Measurements from ENCODE around the gene PAK2. TPM values are rescaled to one million over a fixed set of nuclear protein-coding genes. Genes with fewer than 3 reads are reported as not detected.

Gene PAK2
- total RNA-seq, 1 experiment from 2014 or later, result 69.6 TPM

- no peaks in the 10 kb centered on the region for H3K4me1 ChIP-seq (ENCODE audit: control insufficient read depth in 1 of 2, insufficient read depth in 2 of 2, low read length in 2 of 2)
- TF ChIP-seq SP1 (IDR thresholded peaks at IDR 0.05; ENCODE audit: low read depth) (no peak), TCF7L2 (IDR thresholded peaks at IDR 0.05; ENCODE audit: borderline replicate concordance, extremely low read depth, insufficient read depth, insufficient read length) (no peak), ELF1 (IDR thresholded peaks at IDR 0.05; ENCODE audit: borderline replicate concordance, low read depth) (no peak), FOSL1 (IDR thresholded peaks at IDR 0.05; ENCODE audit: low read depth) (no peak), POLR2A (IDR thresholded peaks at IDR 0.05; ENCODE audit: borderline replicate concordance, extremely low read depth, insufficient read depth, insufficient read length) (no peak), CEBPB (IDR thresholded peaks at IDR 0.05; ENCODE audit: low read depth) (no peak), ZFX (IDR thresholded peaks at IDR 0.05) (no peak), YY1 (IDR thresholded peaks at IDR 0.05; ENCODE audit: extremely low read depth, insufficient replicate concordance, low read depth, low read length) (no peak), CBX3 (IDR thresholded peaks at IDR 0.05; ENCODE audit: low read depth) (no peak), REST (IDR thresholded peaks at IDR 0.05; ENCODE audit: low read depth) (no peak), CTCF (IDR thresholded peaks at IDR 0.05 in 2 of 3, conservative IDR thresholded peaks at IDR 0.05 in 1 of 3; ENCODE audit: borderline replicate concordance in 1 of 3, insufficient read depth in 1 of 3, low read depth in 2 of 3, low read length in 2 of 3) (no peak), POLR2AphosphoS5 (IDR thresholded peaks at IDR 0.05; ENCODE audit: low read depth, low read length) (no peak), ATF3 (IDR thresholded peaks at IDR 0.05) (no peak), RAD21 (IDR thresholded peaks at IDR 0.05; ENCODE audit: low read depth) (no peak), MAX (IDR thresholded peaks at IDR 0.05) (no peak), EZH2 (IDR thresholded peaks at IDR 0.05) (no peak), JUND (IDR thresholded peaks at IDR 0.05) (no peak), EGR1 (IDR thresholded peaks at IDR 0.05; ENCODE audit: low read depth) (no peak)
- no peak overlapping the region for H3K4me3 ChIP-seq (replicated peaks in 1 of 2; ENCODE audit: low read depth in 1 of 2, low read length in 2 of 2)
- ChIA-PET POLR2A (interaction anchor here (0.7 kb wide), 1 partner anchor 26 kb away, joined by 3 read pairs; no protein-coding TSS in a partner anchor), CTCF (no interaction called here), RAD21 (ENCODE audit: low non-redundant PET in 1 of 2, low total read pairs in 2 of 2, uncharacterized antibody in 2 of 2, unreplicated experiment in 2 of 2) (no interaction called here)
- intact Hi-C loops (cut with micrococcal nuclease), result loop anchor here (5.0 kb wide), 1 partner anchor 254 kb away; no protein-coding TSS in a partner anchor
- no peak overlapping the region for H2AFZ ChIP-seq (ENCODE audit: low read depth, low read length, poor library complexity, severe bottlenecking)
- H3K4me2 ChIP-seq (ENCODE audit: low read length), result no peak overlapping the region
- no peaks in the 10 kb centered on the region for H3K9me3 ChIP-seq (ENCODE audit: control insufficient read depth in 1 of 2, insufficient read depth in 1 of 2, low read depth in 1 of 2, low read length in 2 of 2)
- no peak overlapping the region for H3K27ac ChIP-seq (ENCODE audit: low read depth, low read length)
- no peaks in the 10 kb centered on the region for H3K79me2 ChIP-seq (ENCODE audit: insufficient read depth, low read length)
- H3K36me3 ChIP-seq (ENCODE audit: control insufficient read depth in 1 of 2, insufficient read depth in 2 of 2, low read length in 2 of 2), result peaks cover 11 to 18% of the 10 kb centered on the region in 2 experiments
- BruUV-seq (replicated peaks), result no TSS peak
- ATAC-seq (no peak), DNase-seq (ENCODE audit: low read depth, low spot score) (no peak)
- H4K20me1 ChIP-seq (ENCODE audit: insufficient read depth), result no peaks in the 10 kb centered on the region
- no peaks in the 10 kb centered on the region for H3K9me2 ChIP-seq (ENCODE audit: insufficient read depth)
- no peak overlapping the region for H3K9ac ChIP-seq (ENCODE audit: low read length)
- no peaks in the 10 kb centered on the region for H3K27me3 ChIP-seq (ENCODE audit: insufficient read depth, low read length)
Observed at GRCh38 chr3:196812853-196813252, 73.2 kb downstream of the PAK2 start.

Measured in HCT116 (cell line).